ENCODE results near the gene PLEKHG4B.

The PLEKHG4B gene

GRCh38 chr5:174291-174600 is 82.3 kb downstream of the PLEKHG4B start:
- DNase-seq: no peak

DNA sequence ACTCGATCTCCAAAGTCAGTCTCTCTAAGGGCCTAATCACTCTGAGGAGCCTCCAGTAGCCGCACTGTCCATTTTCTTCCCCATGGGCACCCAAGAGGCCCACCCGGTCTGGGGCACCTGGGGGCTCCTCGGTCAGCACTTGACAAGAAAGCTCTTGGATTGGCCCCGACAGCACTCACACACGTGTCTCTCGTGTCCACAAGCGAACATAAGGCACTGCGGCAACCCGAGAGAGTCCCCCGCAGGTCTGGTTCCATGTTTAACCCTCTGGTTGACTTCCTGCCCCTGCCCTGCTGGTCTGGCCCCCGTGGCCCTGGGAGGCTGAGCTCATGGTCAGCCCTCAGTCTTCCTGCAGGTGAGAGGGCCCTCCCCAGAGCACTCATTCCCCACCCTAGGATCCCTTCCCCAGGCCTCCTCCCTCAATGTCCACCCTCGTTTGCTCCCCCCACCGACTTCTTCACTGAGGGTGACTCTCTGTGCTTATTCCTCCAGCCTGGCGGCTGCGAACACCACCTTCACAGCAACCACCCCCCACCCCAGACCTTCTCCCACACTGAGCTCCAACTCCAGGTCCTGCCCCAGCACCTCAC is 83.0 kb downstream of the PLEKHG4B start:
- no peak for DNase-seq

DNA sequence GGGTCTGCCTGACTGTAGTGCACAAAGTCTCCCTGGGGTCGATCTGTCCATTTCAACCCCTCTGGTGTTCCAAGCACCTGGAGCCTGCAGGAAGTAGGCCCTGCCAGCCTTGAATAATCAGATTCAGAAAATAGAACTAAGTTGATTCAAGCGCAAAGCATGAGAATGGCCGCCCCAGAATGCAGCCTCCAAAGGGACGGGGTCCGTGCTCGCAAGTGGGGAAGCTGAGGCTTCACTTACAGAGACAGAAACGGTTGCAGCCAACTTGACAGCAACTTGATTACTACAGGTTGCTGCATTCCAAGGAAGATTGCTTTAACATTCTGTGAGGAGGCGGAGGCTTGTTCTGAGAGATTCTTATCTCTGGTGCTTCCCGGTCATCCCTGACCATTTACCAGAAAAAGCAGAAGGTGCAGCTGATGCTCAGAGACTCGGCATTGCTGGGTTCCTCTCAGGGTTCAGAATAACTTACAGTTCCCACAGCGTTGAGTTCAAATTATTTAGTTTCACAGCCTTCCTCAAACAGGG is 84.4 kb downstream of the PLEKHG4B start:
- DNase-seq: no peak

DNA sequence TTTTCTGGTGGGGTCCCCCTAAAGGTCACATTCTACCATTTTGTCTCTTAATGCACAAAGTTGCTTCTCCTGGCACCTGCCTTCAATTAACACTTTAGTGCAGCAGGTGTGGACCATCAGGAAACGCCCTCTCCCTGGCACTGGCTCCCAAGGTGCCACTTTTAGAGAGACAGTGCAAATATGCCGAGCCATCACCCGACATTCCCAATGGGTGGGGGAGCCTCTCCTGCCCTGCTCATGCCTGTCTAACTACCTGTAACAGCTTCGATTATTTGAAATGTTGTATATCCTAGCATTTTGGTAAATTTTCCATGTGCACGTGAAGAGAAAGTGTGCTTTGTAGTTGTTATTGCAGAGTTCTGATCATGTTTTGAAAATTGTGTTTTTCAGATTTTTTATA is 86.1 kb downstream of the PLEKHG4B start:
- no peak for DNase-seq

GRCh38 chr5:179401-179800 is 87.4 kb downstream of the PLEKHG4B start:
- DNase-seq: no peak

GRCh38 chr5:180286-180918 is 88.4 kb downstream of the PLEKHG4B start:
- DNase-seq: no peak

GRCh38 chr5:181160-181559 is 89.2 kb downstream of the PLEKHG4B start:
- DNase-seq: no peak

DNA sequence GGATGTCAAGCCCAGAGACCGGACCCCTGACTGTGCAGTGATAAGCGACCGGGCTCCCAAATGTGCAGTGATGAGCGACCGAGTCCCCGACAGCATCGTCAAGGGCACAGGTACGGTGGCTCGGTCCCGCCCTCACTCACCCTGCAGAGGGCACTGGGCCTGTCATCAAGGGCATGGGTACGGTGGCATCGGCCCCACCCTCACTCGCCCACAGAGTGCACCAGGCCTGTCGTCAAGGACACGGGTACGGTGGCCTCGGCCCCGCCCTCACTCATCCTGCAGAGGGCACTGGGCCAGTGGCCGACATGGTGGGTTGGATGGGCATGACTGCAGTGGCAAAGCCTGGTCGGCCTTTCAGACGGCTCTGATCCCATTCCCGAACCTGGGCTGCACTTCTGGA is 89.6 kb downstream of the PLEKHG4B start:
- no peak for DNase-seq

GRCh38 chr5:182126-182525 is 90.2 kb downstream of the PLEKHG4B start:
- no peak for DNase-seq

DNA sequence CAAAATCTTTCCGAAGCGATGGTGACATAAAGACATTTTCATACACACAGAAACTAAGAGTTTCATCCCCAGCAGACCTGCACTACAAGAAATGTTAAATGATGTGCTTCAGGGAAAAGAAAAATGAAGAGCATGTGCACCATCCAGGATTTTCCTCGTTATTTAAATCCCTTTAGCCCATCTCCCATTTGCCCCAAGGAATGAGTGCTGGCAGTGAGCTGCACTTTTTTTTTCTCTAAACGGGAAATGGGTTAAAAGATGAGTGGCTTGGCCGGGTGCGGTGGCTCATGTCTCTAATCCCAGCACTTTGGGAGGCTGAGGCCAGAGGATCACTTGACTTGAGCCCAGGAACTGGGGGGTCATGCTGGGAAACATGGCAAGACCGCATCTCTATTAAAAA is 92.5 kb downstream of the PLEKHG4B start:
- no peak for DNase-seq

GRCh38 chr5:185095-186070 is 93.4 kb downstream of the PLEKHG4B start:
- DNase-seq: no peak

DNA sequence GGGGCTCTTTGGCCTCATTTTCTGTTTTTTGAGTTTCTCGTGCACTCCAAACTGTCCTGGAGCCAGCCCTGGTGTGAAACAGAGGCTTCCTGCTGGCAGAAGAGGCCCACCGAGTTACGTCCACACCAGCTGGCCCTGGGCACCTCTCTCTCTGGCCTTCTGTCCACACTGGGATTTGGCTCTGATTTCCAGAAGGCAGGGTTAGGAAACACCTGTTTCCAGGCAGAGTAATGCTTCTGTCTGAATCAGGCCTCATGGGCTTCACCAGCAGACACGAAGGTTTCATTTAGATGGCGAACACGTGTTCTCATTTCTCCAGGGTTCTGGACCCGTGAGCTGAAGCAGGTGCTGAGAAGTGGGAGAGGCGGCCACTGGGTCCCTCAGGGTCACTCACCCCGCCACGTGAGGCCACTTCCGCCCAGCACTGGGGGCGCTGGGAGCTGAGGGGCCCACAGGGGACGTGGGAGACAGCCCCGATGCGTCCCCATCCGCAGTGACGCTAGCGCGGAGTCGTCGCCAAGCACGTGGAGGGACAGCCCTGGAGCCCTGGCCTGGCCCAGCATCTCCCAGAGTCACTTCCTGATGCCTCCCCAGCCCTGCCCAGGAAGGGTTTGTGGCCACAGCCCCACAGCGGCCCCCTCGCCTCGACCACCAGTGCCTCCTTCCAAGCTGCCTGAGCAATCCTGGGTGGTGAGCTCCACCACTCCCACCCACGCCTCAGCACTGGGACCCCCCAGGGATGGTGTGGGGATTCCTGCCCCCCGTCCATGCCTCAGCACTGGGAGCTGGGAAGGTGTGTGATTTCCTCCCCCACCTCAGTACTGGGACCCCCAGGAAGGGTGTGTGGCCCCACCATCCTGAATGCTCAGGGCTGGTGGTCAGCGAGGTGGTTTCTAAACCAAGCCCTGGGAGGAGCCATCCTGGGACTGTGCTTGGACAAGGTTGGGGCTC is 94.4 kb downstream of the PLEKHG4B start:
- no peak for DNase-seq

- DNase-seq: no peak
These were observed 95.1 kb downstream of the PLEKHG4B start for GRCh38 chr5:187042-187431.

DNA sequence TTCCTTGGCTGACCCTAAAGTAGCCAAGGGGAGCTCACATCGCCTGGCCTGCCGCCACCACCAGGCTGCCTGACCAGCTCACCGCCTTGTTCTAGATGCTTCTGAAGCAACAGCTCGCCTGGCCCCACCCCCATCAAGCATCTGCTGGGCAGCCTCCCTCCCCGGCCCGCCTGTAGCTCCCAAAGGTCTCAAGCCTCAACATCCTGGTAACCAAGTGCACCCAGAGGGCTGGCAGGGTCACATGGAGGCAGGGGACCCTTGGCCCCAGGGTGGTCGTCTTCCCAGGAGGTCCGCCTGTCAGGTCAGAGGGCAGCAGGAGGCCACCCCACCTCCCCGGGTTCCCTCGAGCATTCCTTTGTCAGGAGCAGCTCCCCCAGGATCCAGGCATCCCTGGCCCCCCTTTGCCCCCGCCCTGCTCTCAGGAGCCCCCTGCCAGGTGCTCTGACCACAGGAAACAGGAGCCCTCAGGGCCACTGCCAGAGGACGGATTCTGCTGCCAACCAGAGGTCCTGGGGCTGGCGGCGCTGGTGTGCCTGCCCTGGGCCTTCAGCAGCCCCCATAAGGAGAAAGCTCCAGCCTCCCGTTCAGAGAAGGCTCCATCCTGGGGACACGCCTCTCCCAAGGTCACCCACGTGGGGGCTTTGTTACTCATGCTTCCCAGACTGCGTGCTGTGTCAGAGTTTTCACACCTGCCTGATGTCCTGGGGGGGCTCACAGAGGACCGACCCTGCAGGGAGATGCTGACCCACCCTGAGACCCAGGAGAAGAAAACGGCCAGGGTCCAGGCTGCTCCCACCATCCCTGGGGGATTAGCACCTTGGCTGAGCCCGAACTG is 95.9 kb downstream of the PLEKHG4B start:
- no peak for DNase-seq

DNA sequence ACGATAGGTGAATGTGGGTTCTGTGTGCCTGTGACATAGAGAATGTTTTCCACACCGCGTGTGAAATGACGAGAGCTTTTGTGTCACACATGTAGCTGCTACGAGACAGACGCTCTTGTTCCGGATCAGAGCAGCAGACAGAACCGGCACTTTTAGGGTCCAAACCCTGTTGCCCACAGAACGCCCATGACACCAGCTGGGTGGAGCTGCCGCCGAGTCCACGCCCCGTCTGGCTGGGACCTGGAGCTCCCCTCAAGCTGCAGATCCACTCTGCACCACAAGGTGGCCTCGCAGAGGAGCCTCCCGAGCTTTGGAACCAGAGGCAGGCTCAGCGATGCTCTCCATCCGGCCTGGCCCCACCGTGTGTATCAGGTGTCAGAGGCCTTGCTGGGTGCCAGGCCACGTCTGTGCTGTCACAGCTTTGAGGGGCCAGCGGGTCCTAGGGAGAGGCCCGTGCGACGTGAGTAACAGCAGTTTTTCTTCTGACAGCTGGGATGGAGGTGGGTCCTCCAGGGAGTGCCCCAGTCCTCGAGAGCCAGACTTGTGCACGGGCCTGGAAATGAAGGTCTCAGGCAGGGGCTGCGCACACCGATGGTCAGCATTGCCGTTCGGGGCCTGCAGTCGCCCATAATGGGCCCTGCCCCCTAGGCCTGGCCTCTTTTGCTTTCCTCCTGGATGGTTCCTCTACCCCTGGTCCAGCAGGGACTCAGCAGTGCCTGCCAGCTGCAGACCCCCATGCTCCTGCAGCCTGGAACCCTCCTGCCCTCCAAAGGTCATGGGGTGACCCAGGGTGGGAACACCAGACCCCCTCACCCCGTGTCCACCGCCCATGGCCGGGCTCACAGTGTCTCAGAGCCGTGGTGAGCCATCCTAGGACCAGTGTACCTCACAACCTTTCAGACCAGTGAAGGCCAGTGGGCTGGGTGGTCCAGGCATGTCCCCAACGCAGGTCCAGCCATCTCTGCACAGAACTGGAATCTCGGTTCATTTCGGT is 96.8 kb downstream of the PLEKHG4B start:
- DNase-seq: peak; percentile 84

DNA sequence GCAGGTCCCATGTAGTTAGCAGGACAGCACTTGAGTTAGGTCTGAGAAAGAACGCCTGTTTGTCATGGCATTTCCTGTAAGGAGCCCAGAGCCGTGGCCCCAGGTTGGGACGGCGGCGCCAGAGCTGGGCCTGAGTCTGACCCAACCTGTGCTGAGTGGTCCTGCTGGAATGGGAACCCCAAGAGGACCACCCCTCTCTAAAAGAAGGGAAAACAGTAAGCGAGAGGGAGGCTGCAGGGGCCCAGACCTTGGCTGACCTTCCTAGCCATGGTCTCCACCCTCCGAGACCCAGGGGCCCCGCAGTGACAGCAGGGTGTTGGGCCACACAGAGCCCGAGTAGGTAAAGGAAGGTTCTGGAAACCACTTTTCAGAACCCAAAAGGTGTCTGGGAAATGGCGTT is 97.5 kb downstream of the PLEKHG4B start:
- DNase-seq: no peak

- no peak for DNase-seq
These were observed 98.0 kb downstream of the PLEKHG4B start for GRCh38 chr5:189976-190365.

- no peak for DNase-seq
These were observed 98.5 kb downstream of the PLEKHG4B start for GRCh38 chr5:190366-191035.

DNA sequence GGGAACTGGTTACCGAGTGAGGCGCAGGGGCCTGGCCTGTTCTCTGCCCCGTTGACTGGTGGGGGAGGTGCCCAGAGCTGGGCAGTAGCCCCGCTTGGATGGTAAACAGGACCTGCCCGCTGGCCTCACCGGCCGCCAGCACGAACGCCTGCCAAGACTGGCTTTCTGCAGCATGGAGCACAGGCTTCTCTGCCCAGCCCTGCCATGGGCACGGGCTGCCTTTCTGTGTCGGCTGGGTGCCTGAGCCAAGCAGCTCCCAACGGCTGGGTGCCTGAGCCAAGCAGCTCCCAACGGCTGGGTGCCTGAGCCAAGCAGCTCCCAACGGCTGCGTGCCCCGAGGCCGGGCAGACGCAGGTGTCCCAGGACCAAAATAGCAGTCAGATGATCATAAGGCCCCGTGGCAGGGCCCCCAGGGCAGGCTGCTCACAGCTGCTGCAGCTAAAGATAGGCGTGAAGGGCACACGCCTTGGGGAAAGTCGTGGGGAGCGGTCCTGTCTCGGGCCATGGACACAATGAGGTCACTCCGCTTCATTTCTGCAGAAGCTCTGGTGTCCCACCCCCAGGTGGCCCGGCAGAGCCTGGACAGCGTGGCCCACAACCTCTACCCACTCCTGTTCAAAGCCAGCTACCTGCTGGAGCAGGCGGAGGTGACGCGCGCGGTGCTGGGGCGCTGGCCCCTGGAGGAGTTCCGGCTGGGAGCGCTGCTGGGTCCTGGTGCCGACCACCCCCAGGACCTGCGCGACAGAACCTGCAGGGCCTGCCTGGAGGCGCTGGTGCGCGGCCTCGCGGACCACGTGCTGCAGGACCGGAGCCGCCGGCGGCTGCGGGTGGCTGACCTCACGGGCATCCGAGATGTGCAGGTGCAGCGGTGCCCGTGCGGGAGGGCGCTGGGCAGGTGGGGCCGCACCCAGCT is 99.3 kb downstream of the PLEKHG4B start, which contains the start of gene LRRC14B:
LRRC14B (plus strand) TSS at position 460 of the 913 bp plus-strand sequence; CDS start at position 504, 44 bp downstream.
- DNase-seq: no peak
